ENCODE results near the gene ATXN1.

Gene ATXN1

GRCh38 chr6:16375843-16376242 lies 385.4 kb downstream of the ATXN1 start:
- H3K4me3 ChIP-seq (ENCODE audit: low read depth, low read length): no peak overlapping the region
- TF ChIP-seq CTCF (IDR thresholded peaks at IDR 0.05; ENCODE audit: low read depth, low read length): no peak

- no peak for TF ChIP-seq CTCF (IDR thresholded peaks at IDR 0.05; ENCODE audit: low read depth, low read length)
- no peak overlapping the region for H3K4me3 ChIP-seq (ENCODE audit: low read depth, low read length)
Observed at GRCh38 chr6:16375206-16375605, 386.1 kb downstream of the ATXN1 start.

DNA sequence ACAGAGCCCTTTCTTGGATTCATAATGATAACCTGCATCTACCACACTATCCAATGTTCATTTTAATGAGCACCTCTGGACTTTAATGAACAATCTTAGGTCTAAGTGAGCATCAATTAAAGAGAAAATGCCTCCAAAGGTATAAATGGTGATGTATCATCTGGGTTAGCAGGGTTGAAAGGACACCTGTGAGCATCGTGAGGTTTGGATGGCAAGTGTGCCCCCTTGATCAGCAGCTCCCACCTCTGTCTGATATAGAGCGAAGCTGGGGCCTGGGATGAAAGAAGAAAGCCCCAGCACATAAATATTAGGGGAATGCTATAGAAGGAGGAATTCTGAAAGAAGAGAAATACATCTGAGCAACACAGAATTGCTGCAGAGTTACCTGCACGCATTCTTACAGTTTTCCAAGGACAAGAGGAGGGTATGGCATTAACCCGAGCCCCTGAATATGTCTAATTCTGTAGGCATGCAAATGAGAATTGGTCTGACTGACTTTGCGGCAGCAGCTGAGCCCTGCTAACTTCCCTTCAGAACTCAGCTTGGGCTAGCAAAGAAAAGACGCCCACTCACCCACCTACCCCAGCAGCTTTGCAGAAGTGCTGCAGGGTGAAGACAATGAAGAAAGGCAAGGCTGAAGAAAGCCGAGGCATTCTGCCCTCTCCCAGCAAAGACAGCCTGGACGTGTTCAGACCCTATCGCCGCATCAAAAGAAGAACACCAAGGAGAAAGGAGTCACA lies 386.6 kb downstream of the ATXN1 start:
- H3K4me3 ChIP-seq (ENCODE audit: low read depth, low read length): no peak overlapping the region
- TF ChIP-seq CTCF (IDR thresholded peaks at IDR 0.05; ENCODE audit: low read depth, low read length): no peak

- TF ChIP-seq CTCF (IDR thresholded peaks at IDR 0.05; ENCODE audit: low read depth, low read length): no peak
- H3K4me3 ChIP-seq (ENCODE audit: low read depth, low read length): no peak overlapping the region
Observed at GRCh38 chr6:16374016-16374415, 387.2 kb downstream of the ATXN1 start.

GRCh38 chr6:16372029-16372776 lies 389.1 kb downstream of the ATXN1 start:
- no peak overlapping the region for H3K4me3 ChIP-seq (ENCODE audit: low read depth, low read length)
- TF ChIP-seq CTCF (IDR thresholded peaks at IDR 0.05; ENCODE audit: low read depth, low read length): no peak

DNA sequence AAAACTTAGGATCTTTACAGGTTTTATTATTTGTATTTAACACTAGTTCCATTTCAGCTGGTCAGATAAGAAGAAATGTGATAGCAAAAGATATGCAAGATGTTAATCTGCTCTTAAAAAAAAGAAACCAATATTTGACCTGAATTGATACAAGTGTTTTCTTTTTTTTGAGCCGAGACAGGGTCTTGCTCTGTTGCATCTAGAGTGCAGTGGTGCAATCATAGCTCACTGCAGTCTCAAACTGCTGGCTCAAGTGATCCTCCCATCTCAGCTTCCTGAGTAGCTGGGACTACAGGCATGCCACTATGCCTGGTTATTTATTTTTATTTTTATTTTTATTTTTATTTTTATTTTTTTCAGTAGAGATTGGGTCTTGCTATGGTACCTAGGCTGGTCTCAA lies 389.9 kb downstream of the ATXN1 start:
- H3K4me3 ChIP-seq (ENCODE audit: low read depth, low read length): no peak overlapping the region
- no peak for TF ChIP-seq CTCF (IDR thresholded peaks at IDR 0.05; ENCODE audit: low read depth, low read length)

DNA sequence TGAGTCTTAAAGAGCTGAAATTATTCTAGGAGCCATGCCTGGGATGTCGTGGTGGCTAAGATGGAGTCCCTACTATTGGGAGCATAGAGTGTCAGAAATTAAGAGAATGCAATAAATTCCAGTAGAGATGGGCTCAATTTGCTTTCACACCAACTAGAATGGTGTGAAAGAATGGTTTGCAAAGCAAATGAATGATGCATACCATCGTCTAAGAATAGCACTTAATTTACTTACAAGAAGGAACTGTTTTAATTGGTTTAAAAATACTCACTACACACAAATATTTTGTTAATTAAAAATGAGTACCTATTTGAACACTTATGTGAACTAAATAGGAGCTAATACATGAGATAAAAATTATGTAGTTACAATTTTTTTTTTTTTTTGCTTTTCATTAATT lies 390.3 kb downstream of the ATXN1 start:
- no peak overlapping the region for H3K4me3 ChIP-seq (ENCODE audit: low read depth, low read length)
- TF ChIP-seq CTCF (IDR thresholded peaks at IDR 0.05; ENCODE audit: low read depth, low read length): no peak
